Lower lobe of right lung (tissue), 2 donors: ENCODE measurements around the gene TEX52. TPM values are rescaled to one million over a fixed set of nuclear protein-coding genes. Genes with fewer than 3 reads are reported as not detected.

Experiments used
- ATAC-seq, 2 donors: fragments of 200-7000 bp; cut with Tn5 transposase; one replicate each; pipeline ENCODE4 v1.9.1; 2020 to 2022; ENCODE audit warnings: mild to moderate bottlenecking in 2 of 2, moderate library complexity in 2 of 2
- DNase-seq: peaks from one replicate; pipeline ENCODE4 v3.0.0-alpha.2; 2020
- H3K27ac ChIP-seq: fragments of 200-600 bp; one replicate; pipeline ENCODE4 v1.8.0; 2022
- H3K27me3 ChIP-seq: fragments of 200-600 bp; one replicate; pipeline ENCODE4 v1.8.0; 2022; ENCODE audit warnings: low read depth
- H3K36me3 ChIP-seq: fragments of 200-600 bp; one replicate; pipeline ENCODE4 v1.8.0; 2022; ENCODE audit warnings: mild to moderate bottlenecking
- H3K4me1 ChIP-seq: fragments of 200-600 bp; one replicate; pipeline ENCODE4 v1.8.0; 2022
- H3K4me3 ChIP-seq: fragments of 200-600 bp; one replicate; pipeline ENCODE4 v1.8.0; 2022; ENCODE audit warnings: mild to moderate bottlenecking
- H3K9me3 ChIP-seq: fragments of 200-600 bp; one replicate; pipeline ENCODE4 v1.8.0; 2022
- CTCF ChIP-seq: fragments of 200-600 bp; IDR thresholded peaks from one replicate; pipeline ENCODE4 v1.8.0; 2022; ENCODE audit warnings: antibody characterized with exemption, mild to moderate bottlenecking
- intact Hi-C: fragments of 100-400 bp; cut with DNase I; formaldehyde crosslinking; loops from one replicate; pipeline ENCODE4 v1.11.0; 2022
- total RNA-seq: library from RNA; stranded (reverse); fragmentation: NEBNext Ultra II Directional; extraction: Animal tissue kit (Norgen Biotek cat#: 25700); gene quantifications from one replicate; pipeline ENCODE4 v1.2.1, GENCODE V29; 2021
- donor health status: DM: no; HTN: yes; CAD: no; lungs with severe emphysema.

The TEX52 gene
- total RNA-seq, 1 donor from 2014 or later: not detected

DNA sequence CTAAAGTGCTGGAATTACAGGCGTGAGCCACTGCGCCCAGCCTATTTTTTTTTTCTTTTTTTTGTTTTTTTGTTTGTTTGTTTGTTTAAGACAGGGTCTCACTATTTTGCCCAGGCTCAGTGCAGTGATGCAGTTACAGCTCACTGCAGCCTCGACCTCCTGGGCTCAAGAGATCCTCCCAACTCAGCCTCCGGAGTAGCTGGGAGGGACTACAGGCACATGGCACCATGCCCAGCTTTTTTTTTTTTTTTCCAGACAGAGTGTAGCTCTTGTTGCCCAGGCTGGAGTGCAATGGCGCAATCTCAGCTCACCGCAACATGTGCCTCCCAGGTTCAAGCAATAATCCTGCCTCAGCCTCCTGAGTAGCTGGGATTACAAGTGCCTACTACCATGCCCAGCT, 50.1 kb downstream of the TEX52 start:
- Histone ChIP-seq H3K4me1 (peaks cover 3% of the 10 kb centered on the region), H3K27ac (no peak overlapping the region), H3K4me3 (no peak overlapping the region), H3K9me3 (no peaks in the 10 kb centered on the region), H3K36me3 (peaks cover 42% of the 10 kb centered on the region), H3K27me3 (no peaks in the 10 kb centered on the region)
- intact Hi-C loops: no loop called here
- TF ChIP-seq CTCF: no peak
- ATAC-seq (no peak), DNase-seq (no peak)

DNA sequence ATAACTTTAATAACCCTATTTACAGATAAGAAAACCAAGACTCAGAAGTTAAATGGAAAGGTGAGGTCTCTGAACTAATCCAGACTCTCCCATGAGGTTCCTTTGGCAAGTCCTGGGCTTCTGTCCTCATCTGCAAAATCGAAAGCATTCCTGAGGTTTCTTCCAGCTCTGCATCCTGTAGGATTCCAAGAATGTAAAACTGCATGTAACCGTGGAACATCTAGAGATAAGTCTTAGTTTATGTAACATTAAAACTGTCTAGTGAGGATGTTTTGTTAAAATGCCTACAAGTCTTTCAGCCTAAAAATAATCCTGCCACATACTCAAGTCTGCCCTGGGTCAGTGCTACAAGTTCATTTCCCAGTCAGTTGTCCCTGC, 51.7 kb downstream of the TEX52 start:
- H3K36me3 ChIP-seq: peaks cover 58% of the 10 kb centered on the region
- H3K27ac ChIP-seq: no peak overlapping the region
- no peak for TF ChIP-seq CTCF
- H3K9me3 ChIP-seq: no peaks in the 10 kb centered on the region
- no peaks in the 10 kb centered on the region for H3K4me1 ChIP-seq
- no peaks in the 10 kb centered on the region for H3K27me3 ChIP-seq
- H3K4me3 ChIP-seq: no peak overlapping the region
- intact Hi-C loops: no loop called here
- ATAC-seq (no peak), DNase-seq (no peak)

- Histone ChIP-seq H3K4me1 (no peaks in the 10 kb centered on the region), H3K27me3 (no peaks in the 10 kb centered on the region), H3K36me3 (peaks cover 63% of the 10 kb centered on the region), H3K4me3 (no peak overlapping the region), H3K27ac (no peak overlapping the region), H3K9me3 (no peaks in the 10 kb centered on the region)
- intact Hi-C loops: no loop called here
- no peak for TF ChIP-seq CTCF
- DNase-seq (no peak), ATAC-seq (no peak)
Measured at GRCh38 chr12:2804393-2805142, 52.3 kb downstream of the TEX52 start.

DNA sequence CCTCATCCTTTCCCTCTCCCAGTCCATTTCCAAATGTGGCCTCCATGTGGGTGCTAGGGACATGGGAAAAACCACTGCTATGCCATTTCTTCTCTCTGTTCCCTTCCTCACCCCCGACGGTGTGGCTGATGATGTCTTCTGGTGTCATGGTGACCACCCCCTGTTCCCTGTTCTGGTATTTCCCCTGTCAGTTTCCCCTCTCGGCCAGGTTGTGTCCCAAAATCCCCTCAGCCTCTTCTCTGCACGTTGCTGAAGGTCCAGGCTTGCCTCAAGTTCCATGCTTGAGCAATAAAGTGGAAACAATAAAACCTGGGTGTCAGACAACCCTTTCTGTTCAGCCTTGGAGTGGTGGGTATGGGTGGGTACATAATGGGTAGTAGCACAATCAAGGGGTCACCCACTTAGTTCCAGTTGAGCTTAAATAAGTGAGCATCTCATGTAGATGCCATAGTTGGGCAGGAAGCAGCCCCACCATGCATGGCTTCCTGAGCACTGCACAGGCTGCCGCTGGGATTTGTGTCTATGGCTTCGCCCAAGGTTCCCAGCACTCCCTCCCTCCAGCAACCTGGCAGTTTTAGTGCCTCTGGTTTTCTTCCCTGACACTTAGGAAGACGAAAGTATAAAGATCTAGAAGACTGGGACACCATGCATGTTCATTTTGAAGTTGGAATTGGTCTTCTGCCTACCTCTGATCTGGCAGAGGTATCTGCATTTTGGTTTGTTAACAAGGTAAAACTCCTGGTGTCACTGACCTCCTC, 53.0 kb downstream of the TEX52 start:
- H3K4me1 ChIP-seq: no peaks in the 10 kb centered on the region
- H3K9me3 ChIP-seq: no peaks in the 10 kb centered on the region
- H3K27me3 ChIP-seq: no peaks in the 10 kb centered on the region
- H3K4me3 ChIP-seq: no peak overlapping the region
- H3K36me3 ChIP-seq: peaks cover 71% of the 10 kb centered on the region
- intact Hi-C loops: no loop called here
- DNase-seq (no peak), ATAC-seq (no peak)
- TF ChIP-seq CTCF: no peak
- no peak overlapping the region for H3K27ac ChIP-seq

DNA sequence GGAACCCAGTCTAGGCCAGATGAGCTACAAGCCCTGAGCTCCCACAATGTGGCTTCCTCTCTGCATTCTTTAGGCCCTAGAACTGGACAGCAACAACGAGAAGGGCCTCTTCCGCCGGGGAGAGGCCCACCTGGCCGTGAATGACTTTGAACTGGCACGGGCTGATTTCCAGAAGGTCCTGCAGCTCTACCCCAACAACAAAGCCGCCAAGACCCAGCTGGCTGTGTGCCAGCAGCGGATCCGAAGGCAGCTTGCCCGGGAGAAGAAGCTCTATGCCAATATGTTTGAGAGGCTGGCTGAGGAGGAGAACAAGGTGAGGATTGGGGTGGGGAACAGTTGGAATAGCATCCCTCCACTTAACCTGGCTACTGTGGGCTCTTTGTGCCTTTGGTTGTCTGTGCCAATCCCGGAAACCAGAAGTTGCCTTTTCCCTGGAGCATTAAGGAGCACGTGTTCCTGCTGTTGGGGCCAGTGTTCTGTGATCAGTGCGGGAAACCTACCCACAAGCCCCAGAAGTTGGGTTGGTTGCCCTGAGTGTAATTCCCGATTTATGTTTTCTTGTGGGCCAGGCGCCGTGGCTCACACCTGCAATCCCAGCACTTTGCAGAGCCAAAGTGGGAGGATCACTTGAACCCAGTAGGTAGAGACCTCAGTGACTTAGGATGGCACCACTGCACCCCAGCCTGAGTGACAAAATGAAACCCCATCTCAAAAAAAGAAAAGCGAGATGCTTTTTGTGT, 55.6 kb downstream of the TEX52 start:
- no peaks in the 10 kb centered on the region for H3K9me3 ChIP-seq
- peaks cover 88% of the 10 kb centered on the region for H3K36me3 ChIP-seq
- H3K4me3 ChIP-seq: no peak overlapping the region
- DNase-seq (no peak), ATAC-seq (no peak)
- H3K27me3 ChIP-seq: no peaks in the 10 kb centered on the region
- peaks cover 19% of the 10 kb centered on the region for H3K4me1 ChIP-seq
- TF ChIP-seq CTCF: no peak
- intact Hi-C loops: no loop called here
- H3K27ac ChIP-seq: no peak overlapping the region
